K562 (cell line): ENCODE results near the gene ATP5PO. TPM values are rescaled to one million over a fixed set of nuclear protein-coding genes. Genes with fewer than 3 reads are reported as not detected.

Experiments used
- ASH1L ChIP-seq: fragments of 450-650 bp; IDR thresholded peaks from 2 replicates; pipeline ENCODE4 v1.6.1; 2018; ENCODE audit warnings: borderline replicate concordance, mild to moderate bottlenecking, low read depth; ENCODE audit not compliant: partially characterized antibody
- BRD9 ChIP-seq: fragments of 450-650 bp; IDR thresholded peaks from 2 replicates; pipeline ENCODE4 v1.6.1; 2018; ENCODE audit warnings: low read depth; ENCODE audit not compliant: partially characterized antibody
- CBFA2T2 ChIP-seq: fragments of 450-650 bp; conservative IDR thresholded peaks from 2 replicates; pipeline ENCODE4 v1.6.1; 2017; ENCODE audit warnings: mild to moderate bottlenecking
- CBX8 ChIP-seq: fragments of 200-600 bp; sonication (generic); IDR thresholded peaks from 2 replicates; pipeline ENCODE4 v1.6.1; 2012; ENCODE audit warnings: borderline replicate concordance, mixed run types, low read depth, mild to moderate bottlenecking, moderate library complexity, mixed read lengths, low read length, control low read depth, inconsistent platforms; ENCODE audit not compliant: poor library complexity, severe bottlenecking; ENCODE audit errors: extremely low read depth
- CREB3 ChIP-seq: fragments of 450-650 bp; conservative IDR thresholded peaks from 2 replicates; pipeline ENCODE4 v1.6.1; 2016; ENCODE audit warnings: missing genetic modification characterization, low read depth, mild to moderate bottlenecking, missing compliant biosample characterization, moderate library complexity
- DMBX1 ChIP-seq: fragments of 250-450 bp; sonication (Bioruptor Pico); IDR thresholded peaks from 2 replicates; pipeline ENCODE4 v1.8.0; 2022; ENCODE audit warnings: inconsistent platforms, mild to moderate bottlenecking, moderate library complexity, borderline replicate concordance
- EP400 ChIP-seq: fragments of 450-650 bp; IDR thresholded peaks from 2 replicates; pipeline ENCODE4 v1.6.1; 2017; ENCODE audit warnings: antibody characterized with exemption, mild to moderate bottlenecking, moderate library complexity
- ETS1 ChIP-seq: conservative IDR thresholded peaks from 2 replicates; pipeline ENCODE4 v1.6.1; 2011; ENCODE audit warnings: low read depth, mild to moderate bottlenecking, low read length; ENCODE audit not compliant: control insufficient read depth
- HINFP ChIP-seq: fragments of 450-650 bp; conservative IDR thresholded peaks from 2 replicates; pipeline ENCODE4 v1.6.1; 2016; ENCODE audit warnings: missing genetic modification characterization, low read depth, mild to moderate bottlenecking, control low read depth, missing compliant biosample characterization
- KLF13 ChIP-seq: fragments of 450-650 bp; IDR thresholded peaks from 2 replicates; pipeline ENCODE4 v1.6.1; 2016; ENCODE audit warnings: missing genetic modification characterization, low read depth, mild to moderate bottlenecking, missing compliant biosample characterization, moderate library complexity, borderline replicate concordance
- PTTG1 ChIP-seq: fragments of 450-650 bp; IDR thresholded peaks from 2 replicates; pipeline ENCODE4 v1.6.1; 2016; ENCODE audit warnings: low read depth, mild to moderate bottlenecking, missing genetic modification characterization, missing compliant biosample characterization
- RNF2 ChIP-seq: sonication (generic); IDR thresholded peaks from 2 replicates; pipeline ENCODE4 v1.6.1; 2016
- SRSF3 ChIP-seq: fragments of 200-400 bp; formaldehyde crosslinking; IDR thresholded peaks from 2 replicates; pipeline ENCODE4 v1.6.1; 2016; ENCODE audit warnings: mild to moderate bottlenecking, low read length, moderate library complexity; ENCODE audit not compliant: insufficient read depth
- STAT6 ChIP-seq: sonication (generic); formaldehyde crosslinking; IDR thresholded peaks from 2 replicates; pipeline ENCODE4 v1.8.1; 2023; ENCODE audit warnings: mild to moderate bottlenecking, missing genetic modification reagents
- YBX1 ChIP-seq: fragments of 450-650 bp; IDR thresholded peaks from 2 replicates; pipeline ENCODE4 v1.7.1; 2016; ENCODE audit warnings: mild to moderate bottlenecking
- ZKSCAN8 ChIP-seq: fragments of 200-800 bp; sonication (Bioruptor generic); IDR thresholded peaks from 2 replicates; pipeline ENCODE4 v1.6.1; 2016; ENCODE audit warnings: missing genetic modification characterization, missing compliant biosample characterization
- ZNF217 ChIP-seq: sonication (generic); formaldehyde crosslinking; IDR thresholded peaks from 2 replicates; pipeline ENCODE4 v1.8.0; 2022; ENCODE audit warnings: mild to moderate bottlenecking, missing genetic modification reagents
- ZNF354B ChIP-seq: fragments of 250-450 bp; sonication (Bioruptor Pico); IDR thresholded peaks from 2 replicates; pipeline ENCODE4 v1.4.0; 2020
- ZNF384 ChIP-seq: IDR thresholded peaks from 2 replicates; pipeline ENCODE4 v1.6.1; 2012; ENCODE audit warnings: low read depth, low read length, improper control_type of control experiment
- ZNF695 ChIP-seq: fragments of 450-650 bp; formaldehyde crosslinking; IDR thresholded peaks from 2 replicates; pipeline ENCODE4 v1.4.0; 2020; ENCODE audit warnings: mild to moderate bottlenecking, moderate library complexity
- ZNF699 ChIP-seq: fragments of 250-450 bp; sonication (Bioruptor Pico); IDR thresholded peaks from 2 replicates; pipeline ENCODE4 v1.8.0; 2021; ENCODE audit warnings: mild to moderate bottlenecking, moderate library complexity; ENCODE audit not compliant: insufficient replicate concordance
- ZNF766 ChIP-seq: fragments of 200-800 bp; sonication (Bioruptor generic); conservative IDR thresholded peaks from 2 replicates; pipeline ENCODE4 v1.6.1; 2016; ENCODE audit warnings: missing genetic modification characterization, missing compliant biosample characterization
- polyA plus RNA-seq, 8 experiments: library from polyadenylated mRNA; depleted of rRNA in 4 of 8; stranded (reverse) in 5 of 8; unstranded in 3 of 8; fragments of >200 nt; fragmentation: Nextera tagmentation in 2 of 8; fragmentation: Illumina TruSeq in 1 of 8; extraction: Ambion mirVana in 2 of 8; extraction: Trizol in 1 of 8; gene quantifications; 2 replicates each; pipeline versions ENCODE4 v1.2.1 to v1.2.3, GENCODE V29; 2011 to 2014; ENCODE audit warnings: inconsistent platforms in 1 of 8, missing spikeins in 1 of 8
- total RNA-seq, 7 experiments: library from RNA; depleted of rRNA in 6 of 7; stranded (reverse); fragments of >200 nt in 6 of 7; fragmentation: Illumina TruSeq in 2 of 7; extraction: Trizol in 2 of 7; gene quantifications; 2 replicates each; pipeline versions ENCODE4 v1.2.1 to v1.2.3, GENCODE V29; 2011 to 2021; ENCODE audit warnings: low replicate concordance in 1 of 7

ATP5PO gene
- total and polyA plus RNA-seq, 9 of the 15 experiments (the other 6 are each of a cell fraction or from before 2014, with no cell fraction given) = 367 to 2,722 (median 808) TPM

DNA sequence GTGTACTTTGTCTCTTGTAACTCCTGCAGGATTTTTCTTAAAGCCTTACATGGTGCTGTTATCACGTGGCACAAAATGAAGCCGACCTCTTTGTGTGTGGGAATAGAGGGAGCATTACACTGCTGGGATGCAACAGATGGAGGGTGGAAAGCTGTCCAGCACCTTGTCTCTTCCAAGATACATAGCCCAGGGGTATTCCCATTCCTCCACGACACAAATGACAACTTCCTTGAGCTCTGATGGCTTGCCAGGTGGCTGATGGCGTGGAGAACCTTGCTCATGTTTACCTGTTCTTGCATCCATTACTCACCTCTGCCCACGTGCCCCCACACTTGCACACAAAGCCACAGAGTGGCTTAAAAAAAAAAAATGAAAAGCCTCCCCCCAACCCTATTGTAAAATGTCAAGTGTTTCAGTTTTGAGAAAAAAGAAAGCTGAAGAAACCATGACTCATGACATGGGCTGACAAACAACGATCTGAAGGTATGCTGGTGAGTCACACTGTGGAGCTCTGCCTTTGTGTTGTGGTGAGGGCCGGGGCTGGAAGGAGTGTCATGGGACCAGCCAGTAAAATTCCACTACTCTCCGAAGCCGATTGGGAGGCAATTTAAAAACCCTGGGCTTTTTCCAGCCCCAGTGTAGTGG is 32.0 kb upstream of the ATP5PO start (continued):
- no peak for TF ChIP-seq CBX8
- peak; percentile 84 for TF ChIP-seq ZNF384
- peak; percentile 87; the same call in 1 of the 2 replicates for TF ChIP-seq CREB3
- TF ChIP-seq ZNF695 (CRISPR knock-in tag) = no peak
- TF ChIP-seq PTTG1 (tag) = 0 out of 2 replicates have a peak, but pooled peaks have one; percentile 8
- no peak for TF ChIP-seq ZNF354B (CRISPR knock-in tag)
- TF ChIP-seq DMBX1 (CRISPR knock-in tag) = no peak
- TF ChIP-seq SRSF3 = no peak
- TF ChIP-seq ZNF217 (CRISPR knock-in tag) = no peak
- no peak for TF ChIP-seq ASH1L
- TF ChIP-seq YBX1 = no peak
- 0 out of 2 replicates have a peak, but pooled peaks have one; percentile 43 for TF ChIP-seq RNF2
- no peak for TF ChIP-seq CBFA2T2
- TF ChIP-seq ZNF699 (CRISPR knock-in tag) = no peak
- no peak for TF ChIP-seq HINFP (tag)
- peak; percentile 86 for TF ChIP-seq BRD9
- no peak for TF ChIP-seq STAT6 (CRISPR knock-in tag)
- TF ChIP-seq KLF13 (tag) = 0 out of 2 replicates have a peak, but pooled peaks have one; percentile 19
- no peak for TF ChIP-seq ETS1
- peak; percentile 94 for TF ChIP-seq ZNF766
- TF ChIP-seq ZKSCAN8 (CRISPR knock-in tag) = 0 out of 2 replicates have a peak, but pooled peaks have one; percentile 50
- peak; percentile 64; the same call in 1 of the 2 replicates for TF ChIP-seq EP400
